ENCODE measurements around the gene ATG16L1. TPM values are rescaled to one million over a fixed set of nuclear protein-coding genes. Genes with fewer than 3 reads are reported as not detected.

ATG16L1 gene
- total RNA-seq, 2 donors from 2014 or later, result 12.8 to 16.7 TPM

DNA sequence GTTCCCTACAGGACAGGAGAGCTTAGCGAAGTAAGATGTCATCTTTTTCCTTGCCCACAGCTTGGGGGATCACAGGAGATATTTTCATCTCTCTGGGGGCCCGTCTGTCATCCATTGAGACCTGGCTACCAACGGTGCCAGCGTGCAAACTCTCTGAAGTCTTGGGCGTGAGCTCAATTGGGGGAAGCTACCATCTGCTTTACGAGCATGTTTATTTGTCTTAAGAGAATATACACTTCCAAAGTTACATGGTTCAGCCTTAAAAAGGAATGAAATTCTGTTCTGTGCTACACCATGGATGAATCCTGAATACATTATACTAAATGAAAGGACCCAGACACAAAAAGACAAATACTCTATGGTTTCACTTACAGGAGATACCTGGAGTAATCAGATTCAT, 69.7 kb downstream of the ATG16L1 start:
- Histone ChIP-seq H3K27ac (no peak overlapping the region), H3K4me3 (no peak overlapping the region), H3K9me3 (no peaks in the 10 kb centered on the region), H3K4me1 (no peaks in the 10 kb centered on the region), H3K27me3 (no peaks in the 10 kb centered on the region), H3K36me3 (no peaks in the 10 kb centered on the region)
- TF ChIP-seq, protein P1, sequence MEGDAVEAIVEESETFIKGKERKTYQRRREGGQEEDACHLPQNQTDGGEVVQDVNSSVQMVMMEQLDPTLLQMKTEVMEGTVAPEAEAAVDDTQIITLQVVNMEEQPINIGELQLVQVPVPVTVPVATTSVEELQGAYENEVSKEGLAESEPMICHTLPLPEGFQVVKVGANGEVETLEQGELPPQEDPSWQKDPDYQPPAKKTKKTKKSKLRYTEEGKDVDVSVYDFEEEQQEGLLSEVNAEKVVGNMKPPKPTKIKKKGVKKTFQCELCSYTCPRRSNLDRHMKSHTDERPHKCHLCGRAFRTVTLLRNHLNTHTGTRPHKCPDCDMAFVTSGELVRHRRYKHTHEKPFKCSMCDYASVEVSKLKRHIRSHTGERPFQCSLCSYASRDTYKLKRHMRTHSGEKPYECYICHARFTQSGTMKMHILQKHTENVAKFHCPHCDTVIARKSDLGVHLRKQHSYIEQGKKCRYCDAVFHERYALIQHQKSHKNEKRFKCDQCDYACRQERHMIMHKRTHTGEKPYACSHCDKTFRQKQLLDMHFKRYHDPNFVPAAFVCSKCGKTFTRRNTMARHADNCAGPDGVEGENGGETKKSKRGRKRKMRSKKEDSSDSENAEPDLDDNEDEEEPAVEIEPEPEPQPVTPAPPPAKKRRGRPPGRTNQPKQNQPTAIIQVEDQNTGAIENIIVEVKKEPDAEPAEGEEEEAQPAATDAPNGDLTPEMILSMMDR (IDR thresholded peaks at IDR 0.05), result no peak
- no peak for DNase-seq (ENCODE audit: low spot score)

DNA sequence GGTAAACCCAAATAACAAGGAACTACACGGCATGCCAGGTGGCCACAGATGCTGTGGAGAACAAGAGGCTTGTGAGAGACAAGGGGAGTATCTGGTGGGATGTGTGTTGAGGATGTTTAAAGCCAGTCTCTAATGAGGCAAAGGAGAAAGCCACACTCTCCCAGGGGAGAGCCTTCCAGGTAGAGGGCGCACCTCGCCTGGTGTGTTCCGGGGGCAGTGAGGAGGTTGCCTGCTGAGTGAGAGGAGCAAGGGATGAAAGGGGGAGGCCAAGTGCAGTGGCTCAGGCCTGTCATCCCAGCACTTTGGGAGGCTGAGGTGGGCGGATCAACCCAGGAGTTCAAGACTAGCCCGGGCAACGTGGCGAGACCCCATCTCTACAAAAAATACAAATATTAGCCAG, 72.4 kb downstream of the ATG16L1 start:
- Histone ChIP-seq H3K36me3 (no peaks in the 10 kb centered on the region), H3K9me3 (no peaks in the 10 kb centered on the region), H3K4me1 (no peaks in the 10 kb centered on the region), H3K4me3 (no peak overlapping the region), H3K27ac (no peak overlapping the region), H3K27me3 (no peaks in the 10 kb centered on the region)
- TF ChIP-seq, protein P1 (IDR thresholded peaks at IDR 0.05), result no peak
- no peak for DNase-seq (ENCODE audit: low spot score)

DNA sequence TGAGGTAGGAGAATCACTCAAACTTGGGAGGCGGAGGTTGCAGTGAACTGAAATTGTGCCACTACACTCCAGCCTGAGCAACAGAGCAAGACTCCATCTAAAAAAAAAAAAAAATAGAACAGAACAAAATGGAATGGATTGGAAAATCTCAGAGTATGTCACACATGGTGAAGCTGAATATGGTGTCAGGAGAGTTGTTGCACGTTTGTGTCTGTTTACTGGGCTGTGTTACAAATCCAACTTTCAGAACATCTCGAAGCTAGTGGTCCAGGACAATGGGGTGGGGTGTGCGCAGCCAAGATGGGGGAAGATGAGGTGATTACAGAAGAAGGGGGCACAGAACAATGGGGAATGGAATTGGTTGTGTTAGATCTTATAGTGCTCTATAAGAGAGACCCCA, 73.8 kb downstream of the ATG16L1 start:
- no peak for DNase-seq (ENCODE audit: low spot score)
- H3K4me3 ChIP-seq, result no peak overlapping the region
- H3K9me3 ChIP-seq, result no peaks in the 10 kb centered on the region
- TF ChIP-seq, protein P1 (IDR thresholded peaks at IDR 0.05), result no peak
- H3K27ac ChIP-seq, result no peak overlapping the region
- H3K36me3 ChIP-seq, result no peaks in the 10 kb centered on the region
- no peaks in the 10 kb centered on the region for H3K4me1 ChIP-seq
- no peaks in the 10 kb centered on the region for H3K27me3 ChIP-seq

DNA sequence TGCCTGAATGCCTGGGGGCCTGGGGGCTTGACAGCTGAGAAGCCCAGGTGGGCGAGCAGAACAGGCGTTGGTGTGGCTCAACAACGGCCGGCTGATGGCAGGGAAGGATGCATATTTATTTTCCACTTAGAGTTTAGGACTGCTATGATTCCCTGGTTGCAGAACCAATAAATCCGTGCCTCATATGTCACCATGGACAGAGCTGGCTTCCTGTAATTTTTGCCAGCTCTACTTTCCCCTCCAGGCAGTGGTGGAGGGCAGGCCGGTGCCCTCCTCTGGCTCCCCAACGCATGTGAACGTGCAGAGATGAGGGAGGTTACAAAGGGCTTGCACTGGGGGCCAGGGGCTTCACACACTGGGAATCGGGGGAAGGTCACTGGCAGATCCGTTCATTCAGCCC, 74.3 kb downstream of the ATG16L1 start:
- TF ChIP-seq, protein P1 (IDR thresholded peaks at IDR 0.05), result no peak
- Histone ChIP-seq H3K27ac (no peak overlapping the region), H3K36me3 (no peaks in the 10 kb centered on the region), H3K4me3 (no peak overlapping the region), H3K9me3 (no peaks in the 10 kb centered on the region), H3K4me1 (no peaks in the 10 kb centered on the region), H3K27me3 (no peaks in the 10 kb centered on the region)
- DNase-seq (ENCODE audit: low spot score), result no peak

DNA sequence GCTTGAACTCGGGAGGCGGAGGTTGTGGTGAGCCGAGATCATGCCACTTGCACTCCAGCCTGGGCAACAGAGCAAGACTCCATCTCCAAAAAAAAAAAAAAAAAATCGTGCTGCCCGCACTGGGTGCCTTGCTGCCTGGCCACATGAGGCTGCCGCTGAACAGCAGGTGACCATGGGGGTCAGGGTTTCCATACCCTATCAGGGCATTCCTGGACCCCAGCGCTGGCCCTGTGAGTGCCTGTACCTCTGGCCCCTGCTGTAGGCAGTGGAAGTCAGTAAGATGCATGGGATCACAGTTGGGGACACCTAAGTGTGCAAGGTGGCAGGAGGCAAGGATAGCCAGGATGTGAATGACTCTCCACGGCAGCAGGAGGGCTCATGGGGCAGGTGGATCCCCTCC, 75.0 kb downstream of the ATG16L1 start:
- no peak for DNase-seq (ENCODE audit: low spot score)
- TF ChIP-seq, protein P1 (IDR thresholded peaks at IDR 0.05), result no peak
- H3K4me3 ChIP-seq, result no peak overlapping the region
- no peaks in the 10 kb centered on the region for H3K4me1 ChIP-seq
- H3K27ac ChIP-seq, result no peak overlapping the region
- no peaks in the 10 kb centered on the region for H3K27me3 ChIP-seq
- H3K9me3 ChIP-seq, result no peaks in the 10 kb centered on the region
- no peaks in the 10 kb centered on the region for H3K36me3 ChIP-seq

DNA sequence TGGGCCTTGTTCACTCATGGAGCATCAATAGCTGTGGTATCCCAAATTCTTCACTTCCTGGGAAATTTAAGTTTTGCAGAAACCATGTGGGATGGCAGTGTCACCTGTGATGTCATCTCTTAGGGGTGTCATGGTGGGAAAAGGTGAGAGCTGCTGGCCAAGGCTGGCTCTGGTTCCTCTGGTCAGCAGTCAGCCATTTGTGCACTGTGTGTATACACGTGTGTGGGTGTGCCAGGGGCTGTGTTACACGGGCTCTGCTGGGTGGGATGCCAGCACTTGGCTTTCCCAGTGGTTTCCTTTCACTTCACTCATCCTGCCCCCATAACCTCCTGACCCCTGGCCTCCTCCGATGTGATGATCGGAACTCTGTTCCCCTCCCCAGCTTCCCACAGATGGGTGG, 77.4 kb downstream of the ATG16L1 start:
- H3K27ac ChIP-seq, result no peak overlapping the region
- no peaks in the 10 kb centered on the region for H3K36me3 ChIP-seq
- no peak overlapping the region for H3K4me3 ChIP-seq
- no peak for DNase-seq (ENCODE audit: low spot score)
- TF ChIP-seq, protein P1 (IDR thresholded peaks at IDR 0.05), result no peak
- no peaks in the 10 kb centered on the region for H3K27me3 ChIP-seq
- H3K4me1 ChIP-seq, result no peaks in the 10 kb centered on the region
- no peaks in the 10 kb centered on the region for H3K9me3 ChIP-seq

Data from right atrium auricular region (tissue), 2 donors.